SU-DHL-6 (cell line): Measurements from ENCODE around the gene FAM187B.

Source experiments
- CTCF ChIP-seq: fragments of 200-600 bp; sonication (generic); IDR thresholded peaks from one replicate; pipeline ENCODE4 v1.5.1; 2017; ENCODE audit warnings: antibody characterized with exemption, mild to moderate bottlenecking, low read length, moderate library complexity; ENCODE audit not compliant: insufficient read depth, poor library complexity, severe bottlenecking
- EZH2phosphoT487 ChIP-seq: fragments of 200-600 bp; sonication (generic), shearing (Covaris generic); conservative IDR thresholded peaks from 2 replicates; pipeline ENCODE4 v1.6.1; 2018; ENCODE audit warnings: mild to moderate bottlenecking, antibody characterized with exemption, low read length, moderate library complexity, mixed read lengths

GRCh38 chr19:35257113-35257461 lies 28.5 kb upstream of the FAM187B start:
- TF ChIP-seq CTCF: no peak
- no peak for TF ChIP-seq EZH2phosphoT487
